Spleen (tissue), 11 donors: ENCODE data around the gene TICRR. TPM values are rescaled to one million over a fixed set of nuclear protein-coding genes. Genes with fewer than 3 reads are reported as not detected.

Experiments
- DNase-seq: peaks from one replicate; pipeline ENCODE4 v3.0.0-alpha.2; 2020
- H3K27ac ChIP-seq, 8 donors: fragments of 200-600 bp; sonication (generic) in 7 of 8; 1 replicate in 4 of 8; 2 replicates in 4 of 8; pipeline versions ENCODE4 v1.5.0 to v1.8.0; 2016 to 2021; ENCODE audit warnings: inconsistent platforms in 4 of 8, mild to moderate bottlenecking in 4 of 8, moderate library complexity in 1 of 8
- H3K27me3 ChIP-seq, 7 donors: fragments of 200-600 bp; sonication (generic) in 6 of 7; replicated peaks in 1 of 7; 1 replicate in 4 of 7; 2 replicates in 3 of 7; pipeline versions ENCODE4 v1.5.0 to v1.8.0; 2016 to 2021; ENCODE audit warnings: inconsistent platforms in 3 of 7, mild to moderate bottlenecking in 1 of 7
- H3K36me3 ChIP-seq, 6 donors: fragments of 200-600 bp; sonication (generic) in 5 of 6; 1 replicate in 4 of 6; 2 replicates in 2 of 6; pipeline versions ENCODE4 v1.5.0 to v1.8.0; 2016 to 2021; ENCODE audit warnings: inconsistent platforms in 2 of 6
- H3K4me1 ChIP-seq, 6 donors: fragments of 200-600 bp; sonication (generic) in 5 of 6; 1 replicate in 3 of 6; 2 replicates in 3 of 6; pipeline versions ENCODE4 v1.5.0 to v1.8.0; 2016 to 2021; ENCODE audit warnings: inconsistent platforms in 3 of 6
- H3K4me3 ChIP-seq, 8 donors: fragments of 200-600 bp; sonication (generic) in 7 of 8; 1 replicate in 4 of 8; 2 replicates in 4 of 8; pipeline versions ENCODE4 v1.5.0 to v1.8.0; 2016 to 2021; ENCODE audit warnings: inconsistent platforms in 4 of 8, mild to moderate bottlenecking in 4 of 8, moderate library complexity in 2 of 8
- H3K9me3 ChIP-seq, 8 donors: fragments of 200-600 bp; sonication (generic) in 7 of 8; 1 replicate in 4 of 8; 2 replicates in 4 of 8; pipeline versions ENCODE4 v1.5.0 to v1.8.0; 2016 to 2021; ENCODE audit warnings: inconsistent platforms in 4 of 8
- POLR2A ChIP-seq, 3 donors: fragments of 450-650 bp; IDR thresholded peaks; one replicate each; pipeline ENCODE4 v1.5.1; 2017; ENCODE audit warnings: antibody characterized with exemption in 3 of 3, mild to moderate bottlenecking in 1 of 3
- POLR2AphosphoS5 ChIP-seq, 3 donors: sonication (generic); formaldehyde crosslinking; IDR thresholded peaks; one replicate each; pipeline ENCODE4 v1.5.1; 2017; ENCODE audit warnings: antibody characterized with exemption in 3 of 3
- WGBS, 5 donors: extraction: QIAGEN DNeasy Blood & Tissue Kit in 3 of 5; methylation state at CpG; one replicate each; pipeline versions ENCODE4 v1.1.5 to v1.1.7; 2013 to 2018; 5-methylcytosine and 5-hydroxymethylcytosine counted together
- intact Hi-C: fragments of 100-400 bp; cut with DNase I; formaldehyde crosslinking; loops from one replicate; pipeline ENCODE4 v1.15.0; 2023; ENCODE audit warnings: low total_unique reads
- polyA plus RNA-seq, 3 donors: library from polyadenylated mRNA; stranded (reverse); fragments of 200-250 nt; gene quantifications; one replicate each; pipeline ENCODE4 v1.2.1, GENCODE V29; 2013
- total RNA-seq, 7 donors: library from RNA; depleted of rRNA in 3 of 7; stranded (reverse); fragments of >200 nt in 3 of 7; fragmentation: NEBNext Ultra II Directional in 4 of 7; extraction: Animal tissue kit (Norgen Biotek cat#: 25700) in 4 of 7; gene quantifications; one replicate each; pipeline versions ENCODE4 v1.1.0 to v1.2.1, GENCODE V29; 2016 to 2021
- TF ChIP-seq, protein P1 (sequence below), 11 experiments: fragments of 200-600 bp in 7 of 11; fragments of 450-650 bp in 4 of 11; sonication (generic) in 4 of 11; IDR thresholded peaks in 8 of 11; conservative IDR thresholded peaks in 3 of 11; 1 replicate in 7 of 11; 2 replicates in 4 of 11; pipeline versions ENCODE4 v1.4.0 to v1.8.0; 2016 to 2021; ENCODE audit warnings: antibody characterized with exemption in 11 of 11, inconsistent platforms in 4 of 11, mild to moderate bottlenecking in 1 of 11
- donor health status: healthy with polysubstance abuse.
- donor health status: DM: no; HTN: no; CAD: no; lungs with moderate emphysema.
- donor health status: DM: no; HTN: no; CAD: no.
- donor health status: Bipolar disorder and iron deficiency.
- donor health status: healthy.
- donor health status: DM: no; HTN: no; CAD: no.
- donor health status: DM: yes; HTN: yes; CAD: no.

TICRR gene
- total and polyA plus RNA-seq, 10 donors, result 0.22 to 3.0 (median 1.00) TPM

DNA sequence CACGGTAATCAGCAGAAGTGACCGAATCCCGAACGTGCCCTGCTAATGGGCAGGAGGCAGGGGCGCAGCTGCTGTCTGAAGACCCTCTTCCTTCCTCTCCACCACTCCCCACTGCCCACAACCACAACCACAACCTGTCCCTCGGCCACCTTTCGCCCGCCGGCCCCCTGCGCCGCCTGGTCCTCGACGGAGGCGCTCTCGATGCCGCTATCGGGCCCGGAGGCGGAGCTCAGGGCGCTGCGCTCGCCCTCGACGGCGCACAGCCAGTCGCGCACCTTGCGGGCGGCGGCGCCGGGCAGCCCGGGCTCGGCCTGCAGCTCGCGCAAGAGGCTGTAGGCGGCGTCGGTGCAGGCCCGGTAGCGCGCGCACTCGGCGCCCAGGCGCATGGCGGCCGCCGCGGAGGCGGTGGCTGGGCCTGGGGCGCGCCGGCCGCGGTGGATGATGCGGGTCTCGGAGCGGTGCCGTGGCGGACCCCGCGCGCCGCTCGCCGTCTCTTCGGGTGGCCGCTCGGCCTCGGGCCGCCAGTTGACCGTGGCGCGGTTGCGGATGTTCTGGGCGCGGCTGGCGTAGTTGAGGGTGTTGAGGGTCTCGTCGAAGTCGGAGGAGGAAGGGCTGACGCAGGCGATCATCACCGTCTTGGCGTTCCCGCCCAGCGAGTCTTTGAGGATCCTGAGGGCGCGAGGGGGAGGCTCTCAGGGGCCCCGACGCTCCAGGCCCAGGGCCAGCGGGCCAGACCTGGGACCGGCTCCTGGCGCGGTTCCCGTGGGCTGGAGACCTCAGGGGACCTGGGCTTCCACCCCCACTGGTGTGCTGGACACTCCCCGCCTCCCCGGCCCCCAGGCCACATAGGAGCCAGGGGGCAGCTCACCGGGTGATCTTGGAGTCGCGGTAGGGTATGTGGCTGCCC, 73.1 kb downstream of the TICRR start:
- H3K9me3 ChIP-seq, result no peaks in the 10 kb centered on the region
- H3K4me1 ChIP-seq, result peaks cover 0 to 5% (median 0%) of the 10 kb centered on the region in 6 donors
- peaks cover 0 to 28% (median 0%) of the 10 kb centered on the region in 7 donors for H3K27me3 ChIP-seq
- H3K36me3 ChIP-seq, result no peaks in the 10 kb centered on the region
- TF ChIP-seq, protein P1, sequence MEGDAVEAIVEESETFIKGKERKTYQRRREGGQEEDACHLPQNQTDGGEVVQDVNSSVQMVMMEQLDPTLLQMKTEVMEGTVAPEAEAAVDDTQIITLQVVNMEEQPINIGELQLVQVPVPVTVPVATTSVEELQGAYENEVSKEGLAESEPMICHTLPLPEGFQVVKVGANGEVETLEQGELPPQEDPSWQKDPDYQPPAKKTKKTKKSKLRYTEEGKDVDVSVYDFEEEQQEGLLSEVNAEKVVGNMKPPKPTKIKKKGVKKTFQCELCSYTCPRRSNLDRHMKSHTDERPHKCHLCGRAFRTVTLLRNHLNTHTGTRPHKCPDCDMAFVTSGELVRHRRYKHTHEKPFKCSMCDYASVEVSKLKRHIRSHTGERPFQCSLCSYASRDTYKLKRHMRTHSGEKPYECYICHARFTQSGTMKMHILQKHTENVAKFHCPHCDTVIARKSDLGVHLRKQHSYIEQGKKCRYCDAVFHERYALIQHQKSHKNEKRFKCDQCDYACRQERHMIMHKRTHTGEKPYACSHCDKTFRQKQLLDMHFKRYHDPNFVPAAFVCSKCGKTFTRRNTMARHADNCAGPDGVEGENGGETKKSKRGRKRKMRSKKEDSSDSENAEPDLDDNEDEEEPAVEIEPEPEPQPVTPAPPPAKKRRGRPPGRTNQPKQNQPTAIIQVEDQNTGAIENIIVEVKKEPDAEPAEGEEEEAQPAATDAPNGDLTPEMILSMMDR (IDR thresholded peaks at IDR 0.05 in 8 of 11, conservative IDR thresholded peaks at IDR 0.05 in 3 of 11), result no peak
- TF ChIP-seq POLR2AphosphoS5 (IDR thresholded peaks at IDR 0.05), result no peak
- TF ChIP-seq POLR2A (IDR thresholded peaks at IDR 0.05), result no peak
- DNase-seq, result no peak
- intact Hi-C loops, result no loop called here
- WGBS, 5 donors, result 92 to 94% (median 92%) methylated on average over 69 to 102 of the region's 102 CpGs
- H3K4me3 ChIP-seq, result no peak overlapping the region
- no peak overlapping the region for H3K27ac ChIP-seq

DNA sequence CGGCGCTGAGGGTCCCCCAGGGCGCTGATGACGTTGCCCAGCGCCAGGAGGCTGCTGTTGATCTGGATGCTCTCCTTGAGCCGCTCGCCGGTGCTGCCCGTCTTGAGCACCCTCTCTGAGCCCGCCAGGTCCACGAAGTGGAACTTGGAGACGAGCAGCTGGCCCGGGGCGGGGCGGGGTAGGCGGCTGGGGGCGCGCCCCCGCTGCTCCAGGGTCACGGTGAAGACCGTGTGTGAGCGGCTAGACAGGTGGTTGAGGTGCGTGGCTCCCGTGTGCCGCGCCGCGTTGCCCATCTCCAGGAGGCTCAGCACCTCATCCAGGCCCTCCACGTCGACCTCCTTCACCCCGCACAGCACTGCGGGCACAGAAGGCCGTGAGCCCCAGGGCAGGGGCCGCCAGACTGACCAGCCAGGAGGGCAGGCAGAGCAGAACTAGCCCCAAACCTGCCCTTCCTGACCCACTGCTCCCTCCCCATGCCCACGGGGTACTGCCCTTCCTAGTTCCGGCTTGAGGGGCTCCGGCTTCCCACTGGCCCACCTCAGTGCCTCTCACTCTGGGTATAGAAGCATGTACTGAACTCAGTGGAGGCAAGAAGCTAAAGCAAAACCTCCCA, 73.8 kb downstream of the TICRR start:
- TF ChIP-seq POLR2AphosphoS5 (IDR thresholded peaks at IDR 0.05) (no peak), POLR2A (IDR thresholded peaks at IDR 0.05) (no peak)
- TF ChIP-seq, protein P1 (IDR thresholded peaks at IDR 0.05 in 8 of 11, conservative IDR thresholded peaks at IDR 0.05 in 3 of 11), result no peak
- intact Hi-C loops, result no loop called here
- no peak for DNase-seq
- H3K27ac ChIP-seq, result no peak overlapping the region
- peaks cover 0 to 5% (median 0%) of the 10 kb centered on the region in 6 donors for H3K4me1 ChIP-seq
- no peaks in the 10 kb centered on the region for H3K9me3 ChIP-seq
- no peaks in the 10 kb centered on the region for H3K36me3 ChIP-seq
- peaks cover 0 to 36% (median under 1%) of the 10 kb centered on the region in 7 donors for H3K27me3 ChIP-seq
- no peak overlapping the region for H3K4me3 ChIP-seq
- WGBS, 5 donors, result 95 to 98% (median 96%) methylated on average over 14 to 37 of the region's 37 CpGs

DNA sequence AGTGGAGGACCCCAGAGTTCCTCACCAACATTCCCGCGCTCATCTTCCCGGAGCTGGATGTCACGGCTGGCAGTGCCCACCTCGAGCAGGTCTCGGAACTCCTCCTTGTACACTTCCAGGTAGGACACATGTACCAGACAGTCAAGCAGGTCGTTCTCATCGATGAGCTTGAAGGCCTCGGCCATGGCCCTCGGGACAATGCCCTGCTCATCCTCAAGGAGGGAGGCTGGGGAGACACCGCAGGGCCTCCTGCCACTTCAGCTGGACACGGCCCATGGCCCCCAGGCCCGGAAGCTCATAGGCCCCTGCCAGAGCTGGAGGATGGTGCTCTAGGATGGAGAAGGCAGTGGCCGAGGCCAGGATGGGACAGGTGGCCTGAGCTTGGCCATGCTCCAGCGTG, 74.4 kb downstream of the TICRR start:
- no peaks in the 10 kb centered on the region for H3K36me3 ChIP-seq
- H3K27ac ChIP-seq, result no peak overlapping the region
- H3K4me3 ChIP-seq, result no peak overlapping the region
- DNase-seq, result no peak
- intact Hi-C loops, result no loop called here
- WGBS, 5 donors, result 93 to 96% (median 95%) methylated on average over 14 to 15 of the region's 15 CpGs
- TF ChIP-seq, protein P1 (IDR thresholded peaks at IDR 0.05 in 8 of 11, conservative IDR thresholded peaks at IDR 0.05 in 3 of 11), result no peak
- TF ChIP-seq POLR2A (IDR thresholded peaks at IDR 0.05), result no peak
- no peak for TF ChIP-seq POLR2AphosphoS5 (IDR thresholded peaks at IDR 0.05)
- H3K4me1 ChIP-seq, result peaks cover 0 to 10% (median 5%) of the 10 kb centered on the region in 6 donors
- H3K27me3 ChIP-seq, result peaks cover 0 to 42% (median 6%) of the 10 kb centered on the region in 7 donors
- H3K9me3 ChIP-seq, result no peaks in the 10 kb centered on the region

DNA sequence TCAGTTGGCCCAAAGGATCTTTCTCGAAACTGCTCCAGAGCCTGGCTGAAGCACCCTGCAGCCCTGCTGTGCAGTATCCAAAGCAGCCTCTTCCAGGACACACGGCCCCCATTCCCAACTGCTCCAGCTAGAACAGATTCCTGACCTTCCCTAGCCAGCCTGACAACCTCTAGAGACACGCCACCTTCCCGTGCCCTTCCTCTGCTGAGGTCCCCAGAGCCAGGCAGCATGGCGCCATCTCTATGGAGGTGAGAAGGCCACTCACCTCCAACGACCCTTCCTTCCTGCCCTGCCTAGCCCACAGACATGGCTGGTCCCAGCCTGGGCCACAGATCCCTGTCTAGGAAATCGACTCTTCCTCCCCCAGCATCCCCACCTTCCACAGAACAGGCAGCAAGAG, 76.9 kb downstream of the TICRR start:
- no peak for DNase-seq
- TF ChIP-seq, protein P1 (IDR thresholded peaks at IDR 0.05 in 8 of 11, conservative IDR thresholded peaks at IDR 0.05 in 3 of 11), result no peak
- TF ChIP-seq POLR2AphosphoS5 (IDR thresholded peaks at IDR 0.05) (no peak), POLR2A (IDR thresholded peaks at IDR 0.05) (no peak)

More for the DNA sequence above, 76.9 kb downstream of the TICRR start:
- Histone ChIP-seq H3K36me3 (no peaks in the 10 kb centered on the region), H3K27me3 (peaks cover 0 to 59% (median 16%) of the 10 kb centered on the region in 7 donors), H3K9me3 (no peaks in the 10 kb centered on the region), H3K4me3 (no peak overlapping the region), H3K27ac (no peak overlapping the region), H3K4me1 (peaks cover 5 to 18% (median 16%) of the 10 kb centered on the region in 6 donors)
- 69 to 84% (median 75%) methylated on average over 7 of the region's 7 CpGs for WGBS, 5 donors
- intact Hi-C loops, result no loop called here
